Measurements from ENCODE around the gene C2orf92.
"Not testable (repeated sequence)": the region's sequence is repeated elsewhere in the genome, so short reads cannot be mapped to it uniquely, and the experiment has no call there.

C2orf92 gene

DNA sequence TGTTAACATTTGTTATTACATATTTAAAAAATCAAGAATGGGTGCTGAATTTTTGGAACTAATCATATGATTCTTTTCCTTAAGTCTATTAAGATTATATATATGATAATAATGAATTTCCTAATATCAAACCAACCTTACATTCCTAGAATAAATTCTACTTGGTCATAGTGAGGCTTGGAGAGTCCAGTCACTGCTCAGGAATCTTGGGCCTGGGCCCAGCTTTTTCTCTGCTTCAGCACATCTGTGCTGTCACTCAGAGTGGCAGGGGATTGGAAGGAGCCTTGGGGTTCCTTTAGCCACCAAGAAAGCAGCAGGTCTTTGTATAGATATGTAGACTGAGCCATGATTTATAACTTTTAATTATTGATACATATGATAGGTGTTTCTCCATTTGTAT is 24.0 kb downstream of the C2orf92 start:
- DNase-seq (ENCODE audit: low read depth in 2 of 2): no peak

DNA sequence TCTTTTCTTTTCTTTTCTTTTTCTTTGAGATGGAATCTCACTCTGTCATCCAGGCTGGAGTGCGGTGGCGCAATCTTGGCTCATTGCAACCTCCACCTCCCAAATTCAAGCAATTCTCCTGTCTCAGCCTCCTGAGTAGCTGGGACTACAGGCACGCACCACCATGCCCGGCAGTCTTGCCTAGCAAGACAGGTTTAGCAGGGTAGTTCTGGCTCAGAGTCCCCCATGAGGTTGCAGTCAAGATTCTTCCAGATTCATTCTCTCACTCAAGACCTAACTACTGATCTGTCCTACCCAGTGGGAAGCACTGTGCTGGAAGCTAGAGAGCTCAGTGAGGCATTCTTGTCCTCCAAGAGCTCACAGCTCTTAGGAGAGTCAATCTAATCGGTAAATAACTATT is 26.2 kb downstream of the C2orf92 start:
- DNase-seq (ENCODE audit: low read depth in 2 of 2): no peak

DNA sequence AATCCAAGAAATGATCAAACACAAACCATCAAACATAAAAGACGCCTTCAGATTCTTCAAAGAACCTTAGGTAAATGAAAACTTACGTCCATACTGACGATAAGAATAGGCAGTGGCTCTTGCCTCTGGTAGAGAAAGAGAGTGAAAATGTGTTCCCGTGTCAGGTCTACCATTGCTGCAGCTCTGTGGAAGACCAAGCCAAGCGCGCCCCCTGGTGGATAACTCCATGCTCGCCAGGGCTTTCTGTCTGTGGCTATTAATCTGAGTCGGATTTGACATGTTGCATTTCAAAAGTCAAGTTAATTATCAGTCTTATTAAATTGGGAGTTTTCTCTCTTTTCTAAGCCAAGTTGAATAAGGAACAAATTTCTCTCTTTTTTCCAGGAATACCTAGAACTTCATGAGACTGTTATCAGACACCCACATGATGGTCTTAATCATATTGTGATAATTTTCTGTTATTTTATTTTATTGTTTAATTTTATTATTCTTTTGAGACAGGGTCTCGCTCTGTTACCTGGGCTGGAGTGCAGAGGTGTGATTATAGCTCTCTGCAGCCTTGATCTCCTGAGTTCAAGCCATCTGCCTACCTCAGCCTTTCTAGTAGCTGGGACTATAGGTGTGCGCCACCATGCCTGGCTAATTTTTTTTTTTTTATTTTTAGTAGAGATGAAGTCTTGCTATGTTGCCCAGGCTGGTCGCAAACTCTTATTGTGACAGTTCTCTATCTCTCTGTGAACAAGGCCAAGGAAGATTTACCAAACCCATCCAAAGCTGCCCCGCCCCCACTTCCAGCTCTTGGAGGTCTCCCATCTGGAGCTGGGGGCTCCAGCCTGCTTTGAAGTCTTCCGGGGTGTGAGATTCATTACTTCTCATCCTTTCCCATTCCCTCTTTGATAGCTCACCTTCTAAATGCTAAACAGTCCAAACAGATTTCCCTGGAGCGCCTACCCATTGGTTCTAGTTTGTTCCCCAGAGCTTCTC is 28.0 kb downstream of the C2orf92 start:
- peak; percentile 94 to 95 for DNase-seq (ENCODE audit: low read depth in 2 of 2)

DNA sequence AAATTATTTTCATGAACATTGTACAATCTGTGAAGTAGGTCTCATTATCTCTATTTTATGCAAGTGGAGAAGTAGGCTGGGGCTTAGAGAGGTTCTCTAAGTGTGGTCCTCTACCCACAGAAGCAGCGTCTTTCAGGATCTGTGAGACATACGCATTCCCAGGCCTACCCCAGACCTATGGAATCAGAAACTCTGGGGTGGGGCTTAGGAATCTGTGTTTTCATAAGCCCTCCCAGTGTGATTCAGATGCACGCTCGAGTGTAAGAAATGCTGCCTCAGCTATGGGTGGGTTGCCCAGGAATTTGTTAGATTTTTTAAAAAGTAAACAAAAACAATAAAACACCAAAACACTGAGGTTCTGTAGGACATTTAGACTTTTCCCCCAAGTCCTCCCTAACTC is 29.0 kb downstream of the C2orf92 start:
- no peak for DNase-seq (ENCODE audit: low read depth in 2 of 2)

DNA sequence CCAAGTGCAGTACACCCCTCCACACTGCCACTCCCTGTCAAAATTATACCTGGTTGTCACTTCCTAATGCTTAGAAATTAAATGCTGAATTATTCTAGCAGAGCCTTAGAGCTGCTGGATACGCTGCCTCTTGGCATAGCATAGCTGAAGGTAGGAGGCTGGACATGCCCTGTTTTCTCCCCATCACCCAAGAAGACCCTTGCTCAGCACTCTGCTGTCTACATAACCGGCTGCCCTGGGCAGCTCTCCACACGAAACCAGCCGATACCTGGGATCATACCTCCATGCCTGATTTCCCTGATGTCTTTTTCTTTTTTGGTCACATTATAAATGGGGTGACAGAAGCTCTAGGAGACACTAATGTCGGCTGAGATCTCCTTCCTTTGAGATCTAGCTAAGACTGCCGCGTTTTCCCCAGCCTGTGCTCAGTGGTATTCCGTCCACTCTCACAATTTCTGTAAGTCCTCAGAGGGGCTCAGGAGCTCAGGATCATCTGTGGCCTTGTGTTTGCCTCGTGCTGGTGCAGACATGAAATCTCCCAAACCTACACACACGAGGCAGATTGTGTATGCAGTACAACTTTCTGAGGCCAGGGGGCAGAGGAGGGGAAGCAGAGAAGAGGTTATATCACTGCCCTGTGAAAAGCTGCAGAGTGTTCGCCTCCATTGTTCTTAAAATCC is 30.4 kb downstream of the C2orf92 start:
- peak; percentile 47 to 55 for DNase-seq (ENCODE audit: low read depth in 2 of 2)

DNA sequence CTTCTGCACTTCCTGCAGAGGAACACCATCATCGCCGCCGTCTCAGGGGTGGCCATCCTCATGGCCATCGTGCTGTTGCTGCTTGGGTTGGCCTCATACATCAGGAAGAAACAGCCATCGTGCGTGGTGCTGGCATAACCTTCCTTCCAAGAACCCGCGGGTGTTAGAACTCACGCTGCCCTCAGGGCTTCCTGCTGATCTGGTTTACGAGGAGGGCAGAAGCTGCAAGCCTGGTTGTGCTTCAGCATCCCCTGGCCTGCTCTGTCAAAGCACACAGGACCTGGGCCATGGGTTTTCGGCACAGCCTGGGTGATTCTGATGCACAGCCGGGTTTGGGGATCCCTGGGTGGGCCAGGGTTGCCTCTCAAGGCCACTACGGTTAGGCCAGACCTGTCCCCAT is 31.7 kb downstream of the C2orf92 start:
- DNase-seq (ENCODE audit: low read depth in 2 of 2): no peak

DNA sequence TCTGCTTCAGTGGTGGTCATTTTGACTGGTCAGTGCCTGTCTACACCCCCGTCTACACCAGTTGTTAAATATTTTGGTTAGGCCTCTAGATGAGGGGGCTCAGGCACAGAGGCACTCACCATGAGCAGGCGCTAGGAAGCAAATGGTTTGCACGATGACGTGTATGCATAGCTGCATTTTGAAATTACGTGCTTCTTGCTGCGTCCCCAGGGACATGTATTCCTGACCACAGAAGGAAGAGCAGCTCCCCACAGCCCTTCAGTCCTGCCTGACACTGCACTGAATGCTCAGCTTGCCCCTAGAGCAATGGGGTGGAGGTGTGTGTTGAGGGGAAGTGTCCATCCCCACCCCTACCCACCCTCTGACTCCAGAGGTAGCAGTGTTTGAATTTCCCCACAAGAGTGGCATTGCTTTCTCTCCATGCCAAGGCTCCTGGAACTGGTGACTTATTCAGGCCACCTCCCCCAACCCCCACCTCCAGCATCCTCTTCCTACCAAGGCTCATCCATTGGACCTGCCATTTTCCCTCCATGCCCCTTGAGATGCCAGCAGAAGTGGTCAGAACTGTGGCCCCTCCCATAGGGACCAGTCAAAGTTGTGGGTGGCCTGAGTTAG is 32.4 kb downstream of the C2orf92 start:
- no peak for DNase-seq (ENCODE audit: low read depth in 2 of 2)

DNA sequence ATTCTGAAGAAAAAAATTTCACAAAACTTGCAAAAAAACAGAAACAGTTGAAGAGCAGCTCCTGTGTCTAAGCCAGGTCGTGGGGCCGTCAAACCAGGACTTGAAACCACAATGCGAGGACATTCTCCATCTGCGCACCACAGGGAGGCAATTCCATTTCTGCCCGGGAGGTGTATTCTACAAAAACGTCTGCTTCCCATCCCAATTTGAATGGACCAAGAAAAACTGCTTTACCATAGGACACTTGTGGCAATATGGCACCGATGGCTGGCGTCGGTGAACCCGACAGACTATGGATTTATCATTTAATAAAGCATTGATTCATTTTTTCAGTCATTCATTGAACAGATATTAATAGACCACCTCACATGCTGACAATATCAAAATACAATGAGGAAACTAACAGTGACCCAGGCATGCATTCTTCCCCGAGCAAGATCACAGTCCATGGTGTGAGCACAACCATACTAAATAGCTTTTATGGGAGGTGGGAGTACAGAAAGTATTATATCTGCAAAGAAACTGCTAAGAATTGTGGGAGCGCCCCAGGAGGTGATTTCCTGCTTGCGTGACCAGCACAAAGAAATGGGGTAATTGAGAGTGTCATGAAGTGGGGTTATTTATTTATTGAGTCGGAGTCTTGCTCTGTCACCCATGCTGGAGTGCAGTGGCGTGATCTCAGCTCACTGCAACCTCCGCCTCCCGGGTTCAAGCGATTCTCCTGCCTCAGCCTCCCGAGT is 33.4 kb downstream of the C2orf92 start:
- no peak for DNase-seq (ENCODE audit: low read depth in 2 of 2)

DNA sequence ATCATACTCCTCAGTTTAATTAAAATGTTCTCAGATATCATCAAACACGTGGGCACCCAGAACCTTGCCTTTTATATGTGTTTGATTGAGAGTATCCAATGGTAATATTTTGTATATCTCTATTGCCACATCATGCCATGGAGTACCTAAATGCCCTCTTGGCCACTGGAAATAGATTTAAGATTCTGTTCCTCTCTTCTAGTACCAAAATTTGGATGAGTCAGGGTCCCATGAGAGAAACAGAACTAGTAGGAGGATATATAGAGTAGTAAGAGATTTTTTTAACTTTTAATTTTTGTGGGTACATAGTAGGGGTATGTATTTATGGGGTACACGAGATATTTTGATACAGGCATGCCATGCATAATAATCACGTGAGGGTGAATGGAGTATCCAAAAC is 34.2 kb downstream of the C2orf92 start:
- no peak for DNase-seq (ENCODE audit: low read depth in 2 of 2)

DNA sequence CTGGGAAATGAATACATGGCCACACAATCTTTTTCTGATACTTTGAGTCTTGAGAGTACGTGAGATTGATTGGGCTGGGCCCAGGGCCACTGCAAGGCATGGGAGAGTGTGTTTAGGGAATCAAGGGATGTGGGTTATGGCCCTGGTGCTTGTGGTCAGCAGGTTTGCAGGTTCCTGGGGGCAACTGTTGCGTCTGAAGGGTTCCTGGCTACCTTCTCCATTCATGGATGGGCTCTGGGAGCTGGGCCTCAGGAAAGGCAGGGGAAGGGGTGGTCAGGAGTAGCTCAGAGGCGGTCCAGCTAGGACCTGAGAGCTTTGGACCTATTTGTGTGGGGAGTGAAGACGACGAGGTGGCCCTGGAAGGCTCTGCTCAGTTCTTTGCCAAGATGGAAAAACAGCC is 35.5 kb downstream of the C2orf92 start:
- DNase-seq (ENCODE audit: low read depth in 2 of 2): no peak

DNA sequence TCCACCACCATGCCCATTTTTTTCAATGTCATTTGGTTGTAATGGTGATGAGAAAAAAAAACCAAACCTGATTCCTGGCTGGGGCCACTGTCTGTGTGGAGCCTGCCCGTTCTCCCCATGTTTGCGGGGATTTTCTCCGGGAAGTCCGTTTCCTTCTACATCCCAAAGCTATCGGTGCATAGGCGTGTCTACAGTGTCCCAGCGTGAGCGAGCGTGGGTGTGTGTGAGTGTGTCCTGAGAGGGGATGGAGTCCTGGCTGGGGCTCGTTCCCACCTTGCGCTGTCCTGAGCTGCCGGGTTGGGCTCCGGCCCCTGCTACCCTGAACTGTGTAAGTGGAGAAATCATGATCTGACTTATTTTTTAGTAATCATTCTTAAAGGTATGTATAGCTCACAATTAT is 36.6 kb downstream of the C2orf92 start:
- DNase-seq (ENCODE audit: low read depth in 2 of 2): no peak

DNA sequence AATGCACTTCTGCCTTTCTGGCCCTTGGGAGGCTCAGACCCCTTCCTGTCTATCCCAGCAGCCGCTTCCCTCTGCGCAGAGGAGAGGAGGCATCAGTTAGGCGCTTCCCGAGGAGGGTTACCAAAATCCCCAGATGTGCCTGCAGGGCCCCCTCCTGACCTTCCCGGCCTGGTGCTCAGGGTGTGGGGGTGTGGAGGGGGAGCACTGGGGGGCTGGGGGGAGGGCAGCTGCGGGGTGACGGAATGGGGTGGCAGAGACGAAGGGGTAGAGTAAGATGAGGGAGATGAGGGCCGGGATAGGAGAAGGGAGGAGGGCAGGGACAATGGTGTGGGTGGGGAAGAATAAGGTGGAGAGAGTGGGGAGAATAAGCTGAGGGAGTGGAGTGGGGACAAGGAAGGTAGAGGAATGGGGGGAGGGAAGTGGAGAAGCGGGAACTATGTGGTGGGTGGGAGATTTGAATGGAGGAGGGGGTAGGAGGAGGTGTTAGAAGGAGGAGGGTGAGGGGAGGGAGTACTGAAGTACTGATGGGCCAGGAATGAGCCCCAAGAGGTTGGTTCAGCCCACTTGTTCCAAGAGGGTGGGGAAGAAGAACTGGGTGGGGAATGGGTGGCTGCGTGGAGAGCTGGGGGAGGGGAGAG is 37.3 kb downstream of the C2orf92 start:
- no peak for DNase-seq (ENCODE audit: low read depth in 2 of 2)

DNA sequence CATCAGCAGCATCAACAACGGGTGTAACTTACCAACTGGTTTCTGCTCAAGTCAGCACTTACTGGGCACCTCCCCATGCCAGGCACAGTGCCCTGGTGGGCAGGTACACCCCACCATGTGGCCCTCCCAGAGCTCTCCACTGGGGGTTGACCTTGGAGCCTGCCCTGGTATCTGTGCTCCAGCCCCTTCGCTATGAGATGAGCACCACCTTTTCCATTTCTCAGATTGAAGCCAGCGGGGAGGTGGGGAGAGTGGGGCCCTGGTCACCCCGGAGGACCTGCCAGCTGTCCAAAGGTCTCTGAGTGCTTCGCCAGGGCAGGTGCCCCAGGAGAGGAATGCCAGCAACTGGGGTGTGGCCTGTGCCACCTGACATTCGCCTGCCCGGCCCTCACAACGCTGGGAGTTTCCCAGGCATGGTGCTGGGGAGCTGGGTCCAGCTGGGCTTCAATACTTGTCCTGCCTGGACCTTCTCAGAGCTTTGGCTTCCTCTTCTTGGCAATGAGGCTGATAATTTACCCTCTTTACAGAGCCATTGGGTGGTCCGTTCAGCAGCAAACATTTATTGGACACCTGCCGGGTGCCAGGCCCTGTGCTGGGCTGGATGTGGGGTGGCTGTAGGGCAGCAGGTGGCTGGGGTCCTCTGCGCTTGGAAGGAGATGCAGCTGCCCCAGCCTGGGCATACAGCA is 38.0 kb downstream of the C2orf92 start:
- no peak for DNase-seq (ENCODE audit: low read depth in 2 of 2)

DNA sequence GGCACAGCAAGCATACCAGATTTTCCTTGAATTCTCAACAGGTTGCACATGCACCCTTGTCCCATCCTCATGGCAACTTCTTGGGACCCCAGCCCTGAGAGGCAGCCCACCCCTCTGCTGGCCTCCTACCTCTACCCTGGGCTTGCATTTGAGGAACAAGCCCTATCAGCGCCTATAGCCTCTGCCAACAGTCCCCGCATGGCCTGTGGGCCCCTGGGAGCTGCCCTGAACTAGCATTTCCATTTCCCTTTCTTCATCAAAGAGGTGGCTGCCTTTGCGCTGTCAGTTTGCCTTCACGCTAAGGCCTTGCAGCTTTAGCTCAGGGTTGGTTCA is 38.5 kb downstream of the C2orf92 start:
- no peak for DNase-seq (ENCODE audit: low read depth in 2 of 2)

DNA sequence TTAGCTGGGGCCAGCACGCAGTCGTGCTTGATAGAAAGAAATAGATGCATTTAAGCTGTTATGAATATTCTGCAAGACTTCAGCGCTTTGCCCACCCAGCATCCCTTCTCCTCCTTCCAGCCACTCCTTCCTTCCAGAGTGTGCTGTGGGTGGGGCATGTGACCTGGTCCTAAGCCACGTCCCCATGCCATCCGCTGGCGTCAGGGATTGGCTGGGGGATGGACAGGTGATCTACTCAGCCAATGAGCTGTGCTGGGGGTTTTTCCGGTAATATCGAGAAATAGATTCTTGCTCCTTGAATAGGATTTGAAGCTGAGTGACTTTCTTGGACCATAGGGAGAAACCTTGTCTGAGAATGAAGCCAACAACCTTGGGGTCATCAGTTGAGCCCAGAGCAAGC is 39.1 kb downstream of the C2orf92 start:
- no peak for DNase-seq (ENCODE audit: low read depth in 2 of 2)

DNA sequence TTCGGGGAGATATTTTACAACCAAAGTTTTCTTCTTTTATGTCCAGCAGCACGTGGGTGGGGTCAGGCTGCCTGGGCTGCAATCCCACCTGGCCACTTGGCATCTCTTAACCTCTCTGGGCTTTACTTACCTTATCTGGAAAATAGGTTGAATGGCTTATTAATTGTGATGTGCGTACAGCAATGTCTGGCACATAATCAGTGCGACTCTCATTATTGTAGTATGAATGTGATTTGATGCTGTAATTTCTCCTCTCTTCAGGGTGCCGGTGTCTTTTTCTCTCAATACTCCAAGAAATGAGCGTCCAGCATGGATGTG is 41.8 kb downstream of the C2orf92 start:
- DNase-seq (ENCODE audit: low read depth in 2 of 2): no peak

DNA sequence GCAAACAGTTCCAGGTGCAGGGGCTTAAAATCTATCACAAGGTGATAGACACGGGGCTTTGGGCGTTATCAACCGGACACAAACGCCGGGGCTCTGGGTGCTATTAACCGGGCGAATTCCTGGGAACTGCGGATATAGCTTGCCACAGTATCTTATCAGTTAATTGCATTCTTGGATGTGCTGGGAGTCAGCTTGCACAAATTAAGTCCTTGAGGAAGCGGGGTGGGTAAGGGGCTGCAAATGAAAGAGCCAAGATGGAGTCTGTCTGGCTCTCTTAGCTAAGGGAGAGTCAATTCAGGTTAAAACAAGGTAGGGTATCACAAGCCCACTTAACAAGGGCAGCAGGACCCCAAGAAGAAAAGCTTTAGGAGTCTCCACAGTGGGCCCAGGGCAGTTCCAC is 42.7 kb downstream of the C2orf92 start:
- DNase-seq (ENCODE audit: low read depth in 2 of 2): not testable (repeated sequence)

DNA sequence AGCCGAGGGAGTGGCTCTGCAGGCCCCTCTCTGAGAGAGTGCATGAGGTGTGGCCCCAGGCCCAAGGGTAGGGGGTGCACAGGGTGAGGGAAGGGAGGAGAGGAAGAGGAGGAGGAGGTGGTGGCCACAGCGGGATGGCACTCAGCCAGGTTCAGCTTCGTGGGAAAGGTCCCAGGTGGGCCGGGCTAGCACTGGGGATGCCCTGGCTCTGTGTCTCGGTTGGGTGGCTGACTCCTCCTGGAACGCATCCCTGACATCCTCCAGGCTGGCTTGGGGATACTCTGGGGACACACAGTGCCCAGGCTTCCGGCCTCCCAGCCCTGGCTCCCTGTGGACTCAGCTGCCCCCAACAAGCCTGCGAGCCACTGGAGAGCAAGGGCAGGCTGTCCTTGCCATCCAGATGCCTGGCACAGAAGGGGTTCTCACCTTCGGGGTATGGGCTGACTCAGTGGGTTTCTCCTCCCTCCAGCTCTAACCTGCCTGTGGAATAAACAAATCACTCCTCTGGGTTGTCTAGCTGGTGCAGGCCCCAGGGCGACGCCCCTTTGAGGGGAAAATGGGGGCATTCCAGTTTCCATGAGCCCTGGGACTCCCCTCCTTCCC is 43.3 kb downstream of the C2orf92 start:
- DNase-seq (ENCODE audit: low read depth in 2 of 2): no peak

DNA sequence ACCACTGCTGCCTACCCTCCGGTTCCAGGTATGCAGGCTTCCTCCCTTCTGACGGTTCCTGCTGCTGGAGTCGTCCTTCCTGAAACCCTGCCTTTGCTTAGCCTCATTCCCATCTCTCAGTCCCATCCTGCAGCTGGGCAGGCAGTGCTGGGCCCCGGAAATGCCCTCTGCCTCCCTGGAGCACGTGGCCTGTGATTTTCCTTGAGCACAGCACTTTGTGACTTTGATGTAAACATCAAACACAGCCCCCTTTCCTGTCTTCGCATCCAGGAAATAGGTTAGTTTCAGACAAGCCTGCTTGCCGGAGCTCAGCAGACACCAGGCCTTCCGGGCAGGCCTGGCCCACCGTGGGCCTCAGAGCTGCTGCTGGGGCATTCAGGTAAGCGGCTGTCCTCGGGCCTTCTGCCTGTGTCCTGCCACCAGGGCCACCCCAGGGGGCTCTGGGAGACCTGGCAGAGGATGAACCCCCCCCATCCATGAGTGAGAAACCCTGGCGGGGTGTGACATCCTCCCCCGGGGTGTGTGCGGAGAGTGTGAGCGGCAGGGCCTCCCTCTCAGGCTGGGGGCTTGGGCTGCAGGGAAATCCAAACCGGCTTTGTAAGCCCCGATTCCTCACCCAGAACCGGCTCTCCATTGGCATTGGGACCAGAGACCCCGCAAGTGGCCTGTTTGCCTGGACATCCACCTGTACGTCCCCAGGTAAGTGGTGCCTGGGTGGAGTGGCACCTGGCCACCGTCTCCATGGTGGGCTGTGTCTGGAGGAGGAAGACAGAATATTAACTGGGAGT is 44.0 kb downstream of the C2orf92 start, which contains the start of gene ZAP70:
Gene ZAP70 (plus strand): TSS at position 281 of the 788 bp plus-strand sequence. CDS start 10,461 bp downstream, outside the sequence.
- DNase-seq (ENCODE audit: low read depth in 2 of 2): peak; percentile 34 to 40
